H1 (cell line): ENCODE measurements around the gene TCHP. TPM values are rescaled to one million over a fixed set of nuclear protein-coding genes. Genes with fewer than 3 reads are reported as not detected.

Source experiments
- BACH1 ChIP-seq: IDR thresholded peaks from 2 replicates; pipeline ENCODE4 v1.6.1; 2012; ENCODE audit warnings: low read length, improper control_type of control experiment
- CHD2 ChIP-seq: IDR thresholded peaks from 2 replicates; pipeline ENCODE4 v1.6.1; 2012; ENCODE audit warnings: low read length, improper control_type of control experiment
- CHD7 ChIP-seq: fragments of 300-600 bp; sonication (generic); IDR thresholded peaks from 2 replicates; pipeline ENCODE4 v1.7.1; 2012; ENCODE audit warnings: low read length, moderate library complexity, mild to moderate bottlenecking, inconsistent platforms; ENCODE audit not compliant: insufficient replicate concordance
- CTBP2 ChIP-seq: IDR thresholded peaks from 2 replicates; pipeline ENCODE4 v1.7.0; 2011; ENCODE audit warnings: borderline replicate concordance, mild to moderate bottlenecking, moderate library complexity, mixed read lengths, low read length; ENCODE audit not compliant: insufficient read depth, insufficient read length
- JUN ChIP-seq: IDR thresholded peaks from 2 replicates; pipeline ENCODE4 v1.6.1; 2011; ENCODE audit warnings: low read depth, mild to moderate bottlenecking, improper control_type of control experiment, low read length
- MAFK ChIP-seq: IDR thresholded peaks from 2 replicates; pipeline ENCODE4 v1.6.1; 2012; ENCODE audit warnings: low read depth, mild to moderate bottlenecking, improper control_type of control experiment, low read length
- PHF8 ChIP-seq: fragments of 200-600 bp; sonication (generic); conservative IDR thresholded peaks from 2 replicates; pipeline ENCODE4 v1.7.1; 2012; ENCODE audit warnings: low read depth, mild to moderate bottlenecking, inconsistent platforms, low read length, moderate library complexity
- POLR2A ChIP-seq, 2 experiments: IDR thresholded peaks; 1 replicate in 1 of 2; 2 replicates in 1 of 2; pipeline ENCODE4 v1.6.1; 2011; ENCODE audit warnings: low read depth in 2 of 2, low read length in 2 of 2, mild to moderate bottlenecking in 2 of 2; ENCODE audit errors: control extremely low read depth in 1 of 2
- RXRA ChIP-seq: IDR thresholded peaks from 2 replicates; pipeline ENCODE4 v1.6.1; 2011; ENCODE audit warnings: low read depth, mild to moderate bottlenecking, low read length, moderate library complexity; ENCODE audit not compliant: insufficient read depth
- SRF ChIP-seq: IDR thresholded peaks from 2 replicates; pipeline ENCODE4 v1.6.1; 2011; ENCODE audit warnings: mild to moderate bottlenecking, low read depth, low read length, moderate library complexity
- TBP ChIP-seq: IDR thresholded peaks from 2 replicates; pipeline ENCODE4 v1.6.1; 2011; ENCODE audit warnings: low read depth, low read length, improper control_type of control experiment
- YY1 ChIP-seq: IDR thresholded peaks from 2 replicates; pipeline ENCODE4 v1.6.1; 2011; ENCODE audit warnings: low read depth, mild to moderate bottlenecking, low read length
- polyA plus RNA-seq, 7 experiments: library from polyadenylated mRNA; depleted of rRNA in 3 of 7; stranded (reverse) in 5 of 7; unstranded in 2 of 7; fragments of >200 nt in 5 of 7; fragments of 200-250 nt in 2 of 7; gene quantifications; 1 replicate in 5 of 7; 2 replicates in 1 of 7; 4 replicates in 1 of 7; pipeline versions ENCODE4 v1.2.1 to v1.2.3, GENCODE V29; 2011 to 2013; ENCODE audit warnings: missing spikeins in 2 of 7, mixed read lengths in 2 of 7
- total RNA-seq: library from RNA; stranded (reverse); fragmentation: NEBNext Ultra II Directional; extraction: Animal tissue kit (Norgen Biotek cat#: 25700); gene quantifications from 2 replicates; pipeline ENCODE4 v1.2.1, GENCODE V29; 2021

The TCHP gene
- total and polyA plus RNA-seq, 2 of the 8 experiments (the other 6 are each of a cell fraction or from before 2014, with no cell fraction given) = 2.8 to 4.5 TPM

DNA sequence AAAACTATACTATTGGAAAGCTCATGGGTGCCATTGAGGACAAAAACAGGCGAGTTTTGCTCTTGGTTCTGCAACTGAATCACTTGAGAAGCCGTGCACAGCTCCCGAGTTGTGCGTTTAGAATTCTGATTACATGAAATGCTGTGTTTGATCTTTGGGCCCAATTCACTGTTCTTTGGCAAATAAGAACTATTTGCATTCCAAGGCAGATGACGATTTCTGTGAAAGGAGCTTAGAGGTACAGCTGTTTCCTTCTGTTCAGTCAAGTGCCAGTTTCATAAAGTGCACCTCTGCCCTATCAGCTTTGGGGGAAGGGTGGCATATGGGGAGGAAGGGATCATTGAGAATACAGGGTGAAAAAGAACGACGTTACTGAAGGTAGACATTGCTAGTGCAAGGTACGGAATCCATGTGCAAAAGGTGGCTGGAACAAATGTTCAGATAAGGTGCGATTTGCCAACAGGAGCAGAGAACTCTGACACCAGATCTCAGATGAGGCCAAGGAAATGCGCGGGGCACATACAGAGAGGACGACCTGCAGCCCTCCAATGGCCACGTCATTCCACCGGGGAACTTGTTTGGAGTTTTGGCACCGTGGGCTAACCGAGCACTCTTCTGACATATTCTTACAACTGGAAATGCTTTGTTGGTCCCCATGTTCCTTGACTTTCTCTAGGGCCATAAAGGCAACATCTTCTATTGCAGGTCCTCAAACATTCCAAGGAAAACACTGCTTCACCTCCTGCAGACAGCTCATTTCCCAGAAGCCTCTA is 30.1 kb downstream of the TCHP start (continued):
- TF ChIP-seq CHD7 = no peak
- no peak for TF ChIP-seq YY1
- TF ChIP-seq JUN = no peak
- no peak for TF ChIP-seq POLR2A (IDR thresholded peaks at IDR 0.05; ENCODE audit: control extremely low read depth in 1 of 2, low read depth in 2 of 2, low read length in 2 of 2)
- TF ChIP-seq RXRA = no peak
- TF ChIP-seq CHD2 = no peak
- no peak for TF ChIP-seq PHF8
- TF ChIP-seq BACH1 = no peak
- TF ChIP-seq MAFK = no peak
- TF ChIP-seq CTBP2 = no peak
- TF ChIP-seq TBP = no peak
- TF ChIP-seq SRF = no peak
